GM20000 (cell line): ENCODE data around the gene MAGI1.

Source experiments
- DNase-seq: peaks from one replicate; pipeline ENCODE4 v3.0.0; 2012; ENCODE audit warnings: low spot score
- CTCF ChIP-seq: IDR thresholded peaks from 2 replicates; pipeline ENCODE4 v1.5.1; 2012; ENCODE audit warnings: mild to moderate bottlenecking, control low read depth; ENCODE audit errors: extremely low read depth, missing control alignments

The MAGI1 gene

GRCh38 chr3:65492249-65492648 is 546.5 kb downstream of the MAGI1 start:
- no peak for DNase-seq
- no peak for TF ChIP-seq CTCF

GRCh38 chr3:65490114-65490513 is 548.6 kb downstream of the MAGI1 start:
- no peak for TF ChIP-seq CTCF
- no peak for DNase-seq

DNA sequence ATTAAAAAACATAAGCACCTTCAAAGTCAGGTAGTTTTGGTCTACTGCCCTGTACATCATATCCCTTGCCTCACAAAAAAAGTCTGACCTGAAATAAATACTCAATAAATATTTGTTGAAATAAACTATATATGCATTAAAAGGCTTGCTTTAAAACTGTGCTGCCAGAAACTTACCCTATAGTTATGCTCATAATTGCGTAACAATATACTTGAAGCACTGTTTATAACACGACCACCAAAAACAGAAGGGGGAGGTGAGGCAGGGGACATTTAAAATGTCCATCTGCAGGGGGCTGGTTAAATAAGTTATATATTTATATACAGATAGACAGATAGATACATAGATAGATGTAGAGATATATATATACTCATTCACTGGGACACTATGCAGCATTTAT is 549.5 kb downstream of the MAGI1 start:
- TF ChIP-seq CTCF: no peak
- no peak for DNase-seq

DNA sequence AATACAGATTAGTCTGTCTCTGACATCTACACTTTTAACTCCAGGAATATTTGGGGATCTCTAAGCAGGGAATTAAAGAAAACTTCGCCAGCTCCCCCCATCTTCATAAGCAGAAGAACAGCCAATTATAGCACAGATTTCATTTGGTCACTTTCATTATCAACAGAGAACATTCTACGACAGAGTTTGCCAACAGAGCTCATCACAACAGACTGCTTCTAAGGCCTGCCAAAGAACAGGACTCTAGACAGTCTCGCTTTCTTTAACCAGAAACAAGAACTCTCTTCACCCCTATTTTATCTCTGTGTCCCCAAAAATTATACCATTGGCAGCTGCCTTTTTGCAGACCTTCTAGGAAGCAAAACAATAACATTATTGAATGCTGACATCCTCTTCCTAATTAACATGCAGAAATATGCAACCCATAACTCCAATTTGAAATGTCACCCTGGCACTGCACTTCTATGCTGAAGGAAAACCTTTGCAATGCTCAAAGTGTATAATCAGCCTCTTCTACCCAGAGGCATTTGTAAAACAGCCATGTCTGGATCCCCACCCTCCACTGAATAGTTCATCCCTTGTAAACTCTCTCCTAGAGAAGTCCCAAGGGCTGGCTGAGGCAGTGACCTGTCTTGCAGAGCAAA is 552.8 kb downstream of the MAGI1 start:
- DNase-seq: no peak
- no peak for TF ChIP-seq CTCF

DNA sequence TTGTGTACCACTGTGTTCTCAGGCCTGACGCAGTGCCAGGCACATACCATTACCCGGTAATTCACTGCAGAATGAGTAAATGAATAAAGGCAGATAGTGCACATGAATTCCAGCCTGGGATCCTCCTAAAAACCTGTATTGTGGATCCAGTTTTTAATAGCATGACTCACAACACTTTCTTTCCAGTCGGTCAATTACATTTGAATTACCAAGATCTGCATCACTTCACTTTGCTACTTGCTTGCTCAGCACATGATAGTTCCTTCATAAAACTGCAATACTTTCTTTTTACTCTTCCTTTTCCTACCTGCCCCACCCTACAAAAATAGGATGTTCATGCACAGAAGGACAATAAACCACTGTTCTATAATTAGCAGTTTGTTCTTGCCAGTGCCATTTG is 553.8 kb downstream of the MAGI1 start:
- DNase-seq: no peak
- no peak for TF ChIP-seq CTCF

- no peak for DNase-seq
- TF ChIP-seq CTCF: no peak
Measured at GRCh38 chr3:65483480-65483879, 555.2 kb downstream of the MAGI1 start.

- DNase-seq: no peak
- no peak for TF ChIP-seq CTCF
Measured at GRCh38 chr3:65483011-65483410, 555.7 kb downstream of the MAGI1 start.
